T-helper 1 cell treated with Interleukin-12 subunit alpha and Interleukin-12 subunit beta and Interleukin-4 antibody, amounts not matched to agents 30 μg/mL and 1 μg/mL, for 36 hours (primary cell): ENCODE results near the gene MRPL36.

ENCODE experiments used
- H3K27ac Mint-ChIP-seq: one replicate; pipeline ENCODE4 v1.8.0; 2021; ENCODE audit warnings: mild to moderate bottlenecking, mixed read lengths
- H3K27me3 Mint-ChIP-seq: one replicate; pipeline ENCODE4 v1.8.0; 2021; ENCODE audit warnings: low read depth, mixed read lengths
- H3K36me3 Mint-ChIP-seq: one replicate; pipeline ENCODE4 v1.8.0; 2021; ENCODE audit warnings: low read depth, mixed read lengths
- H3K4me1 Mint-ChIP-seq: one replicate; pipeline ENCODE4 v1.8.0; 2021; ENCODE audit warnings: low read depth, mixed read lengths
- H3K4me3 Mint-ChIP-seq: one replicate; pipeline ENCODE4 v1.8.0; 2021; ENCODE audit warnings: mild to moderate bottlenecking, moderate library complexity, mixed read lengths
- H3K9me3 Mint-ChIP-seq: one replicate; pipeline ENCODE4 v1.8.0; 2021; ENCODE audit warnings: mixed read lengths

The MRPL36 gene

DNA sequence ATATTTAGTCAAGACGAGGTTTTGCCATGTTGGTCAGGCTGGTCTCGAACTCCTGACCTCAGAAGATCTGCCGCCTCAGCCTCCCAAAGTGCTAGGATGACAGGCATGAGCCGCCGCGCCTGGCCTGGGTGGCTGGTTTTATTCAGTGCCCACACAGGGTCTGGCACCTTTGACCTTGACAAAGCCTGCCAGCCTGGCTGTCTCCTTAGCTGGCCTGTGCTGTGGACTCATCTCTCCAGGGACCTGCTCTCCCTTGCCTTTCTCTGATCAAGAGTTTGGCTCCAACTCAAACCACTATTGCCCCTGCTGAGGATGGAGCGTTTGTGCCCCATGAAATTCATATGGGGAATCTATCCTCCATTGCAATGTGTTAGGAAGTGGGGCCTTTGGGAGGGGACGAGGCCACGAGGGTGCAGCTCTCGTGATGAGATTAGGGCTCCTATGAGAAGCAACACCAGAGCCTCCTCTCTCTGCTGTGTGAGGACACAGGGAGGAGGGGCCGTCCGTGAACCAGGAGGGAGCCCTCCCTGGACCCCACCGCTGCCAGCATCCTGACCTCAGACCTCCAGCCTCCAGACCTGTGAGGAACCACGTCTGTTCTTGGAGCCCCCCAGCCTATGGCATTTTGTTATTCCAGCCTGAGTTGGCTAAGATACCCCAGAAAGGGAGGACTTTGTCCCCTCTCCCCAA, 45.0 kb downstream of the MRPL36 start:
- Mint-ChIP-seq H3K27ac (no peak overlapping the region), H3K9me3 (peaks cover 4% of the 10 kb centered on the region), H3K27me3 (no peaks in the 10 kb centered on the region), H3K36me3 (no peaks in the 10 kb centered on the region), H3K4me1 (no peaks in the 10 kb centered on the region), H3K4me3 (no peak overlapping the region)

DNA sequence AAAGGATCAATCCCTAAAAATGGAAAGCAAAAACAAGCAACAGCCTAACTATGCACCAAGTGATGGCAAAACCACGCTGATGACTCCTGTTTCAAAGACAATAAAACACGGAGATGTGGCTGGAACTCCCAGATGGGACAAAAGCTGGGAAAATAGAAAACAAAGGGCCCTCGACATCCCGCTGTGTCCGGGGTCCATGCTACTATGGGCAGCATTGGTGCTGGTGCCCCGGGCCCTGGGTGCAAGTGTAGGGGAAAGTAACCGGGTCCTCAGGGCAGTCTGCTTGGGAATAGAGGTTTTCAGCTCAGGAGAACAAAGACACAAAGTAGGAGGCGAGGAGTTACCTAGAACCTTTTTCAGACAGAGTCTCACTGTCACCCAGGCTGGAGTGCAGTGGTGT, 46.1 kb downstream of the MRPL36 start:
- Mint-ChIP-seq H3K36me3 (no peaks in the 10 kb centered on the region), H3K4me1 (no peaks in the 10 kb centered on the region), H3K9me3 (peaks cover 4% of the 10 kb centered on the region), H3K4me3 (no peak overlapping the region), H3K27me3 (no peaks in the 10 kb centered on the region), H3K27ac (no peak overlapping the region)

DNA sequence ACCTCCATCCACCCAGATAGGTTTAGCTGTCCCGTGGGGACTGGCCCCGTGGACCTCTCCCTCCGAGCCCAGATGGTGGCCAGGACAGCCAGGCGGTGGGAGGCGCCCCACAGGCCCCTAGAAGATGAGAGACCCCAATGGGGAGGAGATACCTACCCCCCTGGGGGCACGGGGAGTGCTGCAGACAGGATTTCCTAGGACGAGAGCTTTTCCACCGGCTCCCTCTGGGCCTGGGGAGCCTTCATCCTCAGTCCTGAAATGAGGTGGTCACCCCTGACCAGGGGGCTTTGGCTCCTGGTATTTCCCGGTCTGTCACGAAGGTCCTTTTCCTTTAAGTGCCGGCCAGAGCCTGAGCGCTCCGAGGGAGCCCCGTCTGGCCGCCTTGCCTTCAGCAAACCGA, 46.8 kb downstream of the MRPL36 start:
- H3K27ac Mint-ChIP-seq: no peak overlapping the region
- no peaks in the 10 kb centered on the region for H3K9me3 Mint-ChIP-seq
- H3K27me3 Mint-ChIP-seq: no peaks in the 10 kb centered on the region
- no peaks in the 10 kb centered on the region for H3K4me1 Mint-ChIP-seq
- no peak overlapping the region for H3K4me3 Mint-ChIP-seq
- H3K36me3 Mint-ChIP-seq: no peaks in the 10 kb centered on the region

GRCh38 chr5:1751864-1752822, 47.5 kb downstream of the MRPL36 start:
- Mint-ChIP-seq H3K9me3 (no peaks in the 10 kb centered on the region), H3K27me3 (no peaks in the 10 kb centered on the region)

GRCh38 chr5:1751026-1751863, 48.4 kb downstream of the MRPL36 start:
- Mint-ChIP-seq H3K36me3 (no peaks in the 10 kb centered on the region), H3K9me3 (no peaks in the 10 kb centered on the region), H3K27me3 (no peaks in the 10 kb centered on the region), H3K4me1 (no peaks in the 10 kb centered on the region), H3K4me3 (no peak overlapping the region), H3K27ac (no peak overlapping the region)

More at GRCh38 chr5:1751864-1752822, 47.5 kb downstream of the MRPL36 start:
- Mint-ChIP-seq H3K27ac (no peak overlapping the region), H3K36me3 (no peaks in the 10 kb centered on the region), H3K4me3 (no peak overlapping the region), H3K4me1 (no peaks in the 10 kb centered on the region)

- Mint-ChIP-seq H3K36me3 (no peaks in the 10 kb centered on the region), H3K27ac (no peak overlapping the region), H3K9me3 (no peaks in the 10 kb centered on the region), H3K27me3 (no peaks in the 10 kb centered on the region), H3K4me3 (no peak overlapping the region), H3K4me1 (no peaks in the 10 kb centered on the region)
These were observed 49.2 kb downstream of the MRPL36 start for GRCh38 chr5:1750469-1750868.

GRCh38 chr5:1749346-1750124, 50.1 kb downstream of the MRPL36 start:
- no peak overlapping the region for H3K4me3 Mint-ChIP-seq
- H3K4me1 Mint-ChIP-seq: no peaks in the 10 kb centered on the region
- H3K9me3 Mint-ChIP-seq: no peaks in the 10 kb centered on the region
- H3K27me3 Mint-ChIP-seq: no peaks in the 10 kb centered on the region
- no peak overlapping the region for H3K27ac Mint-ChIP-seq
- H3K36me3 Mint-ChIP-seq: no peaks in the 10 kb centered on the region

- no peaks in the 10 kb centered on the region for H3K36me3 Mint-ChIP-seq
- no peaks in the 10 kb centered on the region for H3K4me1 Mint-ChIP-seq
- H3K27ac Mint-ChIP-seq: no peak overlapping the region
- no peaks in the 10 kb centered on the region for H3K9me3 Mint-ChIP-seq
- H3K4me3 Mint-ChIP-seq: no peak overlapping the region
- H3K27me3 Mint-ChIP-seq: no peaks in the 10 kb centered on the region
These were observed 50.8 kb downstream of the MRPL36 start for GRCh38 chr5:1748845-1749244.
